Neural crest cell (in vitro differentiated cells): ENCODE data around the gene SRGN. TPM values are rescaled to one million over a fixed set of nuclear protein-coding genes. Genes with fewer than 3 reads are reported as not detected.

ENCODE experiments used
- DNase-seq: peaks from one replicate; pipeline ENCODE4 v3.0.0; 2021; ENCODE audit warnings: low read depth, mixed read lengths, low spot score
- H3K27ac Mint-ChIP-seq: one replicate; pipeline ENCODE4 v1.8.0; 2021; ENCODE audit warnings: mild to moderate bottlenecking, mixed read lengths; ENCODE audit not compliant: unreplicated experiment
- H3K27me3 Mint-ChIP-seq: 2 replicates; pipeline ENCODE4 v1.8.0; 2021; ENCODE audit warnings: low read depth, mild to moderate bottlenecking, mixed read lengths
- H3K36me3 Mint-ChIP-seq: 2 replicates; pipeline ENCODE4 v1.8.0; 2021; ENCODE audit warnings: low read depth, mild to moderate bottlenecking, mixed read lengths
- H3K4me1 Mint-ChIP-seq: 2 replicates; pipeline ENCODE4 v1.8.0; 2021; ENCODE audit warnings: mixed read lengths
- H3K4me3 Mint-ChIP-seq: one replicate; pipeline ENCODE4 v1.8.0; 2021; ENCODE audit warnings: mild to moderate bottlenecking, mixed read lengths
- H3K9me3 Mint-ChIP-seq: 2 replicates; pipeline ENCODE4 v1.8.0; 2021; ENCODE audit warnings: mixed read lengths
- CTCF ChIP-seq: fragments of 200-600 bp; sonication (generic); conservative IDR thresholded peaks from 2 replicates; pipeline ENCODE4 v1.5.0; 2021; ENCODE audit warnings: antibody characterized with exemption, mild to moderate bottlenecking
- total RNA-seq: library from RNA; stranded (reverse); gene quantifications from 2 replicates; pipeline ENCODE4 v1.2.1, GENCODE V29; 2021

The SRGN gene
- total RNA-seq, 1 donor from 2014 or later, result not detected

DNA sequence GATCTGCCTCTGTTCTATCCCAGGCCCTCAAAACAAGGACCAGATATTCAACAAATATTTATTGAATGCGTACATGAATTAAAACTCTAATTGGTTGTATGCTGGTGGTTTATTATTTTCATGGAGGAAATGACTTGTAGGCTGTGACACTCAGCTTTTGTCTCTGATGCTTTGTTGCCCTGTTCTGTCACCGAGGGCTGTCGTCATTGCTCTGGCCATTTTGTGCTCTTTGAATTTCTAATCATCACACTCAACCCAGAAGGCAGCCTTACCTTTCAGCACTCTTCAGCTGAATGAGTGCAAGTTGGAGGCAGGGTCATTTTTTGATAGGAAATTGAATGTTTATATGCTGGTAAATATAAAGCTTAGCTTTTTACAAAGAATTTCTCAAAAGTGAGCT lies 14.5 kb downstream of the SRGN start:
- DNase-seq, result no peak
- H3K36me3 Mint-ChIP-seq, result no peaks in the 10 kb centered on the region
- peaks cover 7% of the 10 kb centered on the region for H3K27me3 Mint-ChIP-seq
- no peak for TF ChIP-seq CTCF
- H3K27ac Mint-ChIP-seq, result no peak overlapping the region
- peaks cover 9% of the 10 kb centered on the region for H3K4me1 Mint-ChIP-seq
- H3K4me3 Mint-ChIP-seq, result no peak overlapping the region
- H3K9me3 Mint-ChIP-seq, result no peaks in the 10 kb centered on the region

GRCh38 chr10:69103784-69104183 lies 15.9 kb downstream of the SRGN start:
- H3K4me1 Mint-ChIP-seq, result peaks cover 9% of the 10 kb centered on the region
- H3K36me3 Mint-ChIP-seq, result no peaks in the 10 kb centered on the region
- no peak overlapping the region for H3K4me3 Mint-ChIP-seq
- no peak for DNase-seq
- peaks cover 5% of the 10 kb centered on the region for H3K27me3 Mint-ChIP-seq
- TF ChIP-seq CTCF, result no peak
- H3K27ac Mint-ChIP-seq, result no peak overlapping the region
- H3K9me3 Mint-ChIP-seq, result no peaks in the 10 kb centered on the region

GRCh38 chr10:69104994-69105790 lies 17.3 kb downstream of the SRGN start:
- Mint-ChIP-seq H3K36me3 (no peaks in the 10 kb centered on the region), H3K4me1 (peaks cover 9% of the 10 kb centered on the region), H3K27ac (no peak overlapping the region), H3K27me3 (peaks cover 5% of the 10 kb centered on the region), H3K9me3 (no peaks in the 10 kb centered on the region), H3K4me3 (no peak overlapping the region)
- TF ChIP-seq CTCF, result no peak
- no peak for DNase-seq

DNA sequence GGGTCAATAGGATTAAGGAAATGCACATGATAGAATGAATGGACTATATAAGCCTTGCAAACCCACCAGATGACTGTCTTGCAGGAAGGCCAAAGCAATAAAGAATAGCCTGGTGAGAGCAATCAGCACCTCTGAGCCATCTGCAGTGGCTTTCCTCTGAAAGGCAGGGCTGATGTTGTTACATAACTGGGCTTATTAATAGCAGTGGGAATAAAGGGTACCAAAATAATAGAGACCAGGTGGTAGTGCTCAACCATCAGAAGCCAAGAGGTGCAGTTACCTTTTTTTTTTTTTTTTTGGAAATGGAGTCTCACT lies 19.2 kb downstream of the SRGN start:
- Mint-ChIP-seq H3K27me3 (peaks cover 13% of the 10 kb centered on the region), H3K36me3 (no peaks in the 10 kb centered on the region), H3K4me3 (no peak overlapping the region), H3K4me1 (peaks cover 4% of the 10 kb centered on the region), H3K9me3 (no peaks in the 10 kb centered on the region), H3K27ac (no peak overlapping the region)
- TF ChIP-seq CTCF, result no peak
- no peak for DNase-seq

- Mint-ChIP-seq H3K27me3 (peaks cover 13% of the 10 kb centered on the region), H3K4me1 (no peaks in the 10 kb centered on the region), H3K4me3 (no peak overlapping the region), H3K27ac (no peak overlapping the region), H3K9me3 (no peaks in the 10 kb centered on the region), H3K36me3 (no peaks in the 10 kb centered on the region)
- DNase-seq, result no peak
- TF ChIP-seq CTCF, result no peak
Observed at GRCh38 chr10:69107699-69108098, 19.8 kb downstream of the SRGN start.
